GM08714 (cell line): Measurements from ENCODE around the gene PDE8B.

Source experiments
- H3K4me3 ChIP-seq: fragments of 200-500 bp; sonication (Bioruptor generic); 2 replicates; pipeline ENCODE4 v1.5.1; 2014; ENCODE audit warnings: mild to moderate bottlenecking, low read length, inconsistent platforms
- ZNF274 ChIP-seq: IDR thresholded peaks from 2 replicates; pipeline ENCODE4 v1.6.1; 2012; ENCODE audit warnings: mild to moderate bottlenecking, low read depth, low read length

The PDE8B gene

GRCh38 chr5:77210091-77210963, at the start of gene PDE8B:
PDE8B (plus strand) TSS chr5:77210680; CDS start chr5:77210926, 246 bp downstream.
- TF ChIP-seq ZNF274: no peak
- H3K4me3 ChIP-seq: peak within 1 kb of the TSS; percentile 70

- H3K4me3 ChIP-seq: no peak overlapping the region
- no peak for TF ChIP-seq ZNF274
Measured at GRCh38 chr5:77163453-77163852, 47.0 kb upstream of the PDE8B start.

GRCh38 chr5:77167063-77167462, 43.4 kb upstream of the PDE8B start:
- H3K4me3 ChIP-seq: no peak overlapping the region
- TF ChIP-seq ZNF274: no peak

GRCh38 chr5:77167695-77168121, 42.8 kb upstream of the PDE8B start:
- H3K4me3 ChIP-seq: no peak overlapping the region
- TF ChIP-seq ZNF274: no peak

- H3K4me3 ChIP-seq: no peak overlapping the region
- TF ChIP-seq ZNF274: no peak
Measured at GRCh38 chr5:77168161-77168878, 42.2 kb upstream of the PDE8B start.

- no peak for TF ChIP-seq ZNF274
- no peak overlapping the region for H3K4me3 ChIP-seq
Measured at GRCh38 chr5:77168879-77169244, 41.6 kb upstream of the PDE8B start.

GRCh38 chr5:77170196-77170890, 40.1 kb upstream of the PDE8B start:
- no peak overlapping the region for H3K4me3 ChIP-seq
- TF ChIP-seq ZNF274: no peak

- TF ChIP-seq ZNF274: no peak
- no peak overlapping the region for H3K4me3 ChIP-seq
Measured at GRCh38 chr5:77171141-77171910, 39.2 kb upstream of the PDE8B start.

- H3K4me3 ChIP-seq: no peak overlapping the region
- no peak for TF ChIP-seq ZNF274
Measured at GRCh38 chr5:77172713-77173328, 37.7 kb upstream of the PDE8B start.

- no peak for TF ChIP-seq ZNF274
- no peak overlapping the region for H3K4me3 ChIP-seq
Measured at GRCh38 chr5:77174526-77174925, 36.0 kb upstream of the PDE8B start.

- TF ChIP-seq ZNF274: no peak
Measured at GRCh38 chr5:77175231-77175630, 35.2 kb upstream of the PDE8B start.

GRCh38 chr5:77176429-77176828, 34.1 kb upstream of the PDE8B start:
- TF ChIP-seq ZNF274: no peak
- no peak overlapping the region for H3K4me3 ChIP-seq

More at GRCh38 chr5:77175231-77175630, 35.2 kb upstream of the PDE8B start:
- H3K4me3 ChIP-seq: no peak overlapping the region

- TF ChIP-seq ZNF274: no peak
- H3K4me3 ChIP-seq: no peak overlapping the region
Measured at GRCh38 chr5:77177576-77177975, 32.9 kb upstream of the PDE8B start.
